ENCODE results near the gene SMARCA2. TPM values are rescaled to one million over a fixed set of nuclear protein-coding genes. Genes with fewer than 3 reads are reported as not detected.

Gene SMARCA2
- polyA plus RNA-seq, 1 donor from 2014 or later: 150 TPM

- no peak overlapping the region for H3K4me2 ChIP-seq (ENCODE audit: low read length)
- no peaks in the 10 kb centered on the region for H3K9me2 ChIP-seq (ENCODE audit: insufficient read depth, low read length)
- H3K79me2 ChIP-seq (replicated peaks; ENCODE audit: insufficient read depth, low read length): no peaks in the 10 kb centered on the region
- no peak overlapping the region for H3K27ac ChIP-seq (ENCODE audit: low read length)
- no peak overlapping the region for H3K4me3 ChIP-seq (ENCODE audit: low read length)
- no peak overlapping the region for H3K9ac ChIP-seq (ENCODE audit: low read length)
- H3F3A ChIP-seq (ENCODE audit: insufficient read depth, low read length, poor library complexity, severe bottlenecking): no peaks in the 10 kb centered on the region
- H4K20me1 ChIP-seq (ENCODE audit: insufficient read depth): no peaks in the 10 kb centered on the region
- H3K27me3 ChIP-seq (ENCODE audit: insufficient read depth, low read depth, low read length): no peaks in the 10 kb centered on the region
- TF ChIP-seq SMC3 (conservative IDR thresholded peaks at IDR 0.05; ENCODE audit: poor library complexity): no peak
- no peak for TF ChIP-seq EZH2 (IDR thresholded peaks at IDR 0.05; ENCODE audit: borderline replicate concordance, insufficient read depth, low read length, poor library complexity, severe bottlenecking)
- TF ChIP-seq REST (IDR thresholded peaks at IDR 0.05; ENCODE audit: borderline replicate concordance): no peak
- TF ChIP-seq EP300 (conservative IDR thresholded peaks at IDR 0.05; ENCODE audit: poor library complexity, severe bottlenecking): no peak
- TF ChIP-seq MXI1 (conservative IDR thresholded peaks at IDR 0.05; ENCODE audit: poor library complexity, severe bottlenecking): no peak
- no peak for TF ChIP-seq TAF1 (IDR thresholded peaks at IDR 0.05; ENCODE audit: low read depth)
- no peak for TF ChIP-seq RAD21 (conservative IDR thresholded peaks at IDR 0.05)
- no peak for TF ChIP-seq POLR2AphosphoS5 (IDR thresholded peaks at IDR 0.05)
- no peak for TF ChIP-seq CTCF (IDR thresholded peaks at IDR 0.05; ENCODE audit: poor library complexity, severe bottlenecking)
- H2AFZ ChIP-seq (ENCODE audit: low read depth, low read length): no peak overlapping the region
- H3K36me3 ChIP-seq (ENCODE audit: insufficient read depth, low read length): peaks cover 8% of the 10 kb centered on the region
- H3K9me3 ChIP-seq (ENCODE audit: low read length): no peaks in the 10 kb centered on the region
Measured at GRCh38 chr9:2029666-2030170, 14.6 kb downstream of the SMARCA2 start.

- H3K79me2 ChIP-seq (replicated peaks; ENCODE audit: insufficient read depth, low read length): no peaks in the 10 kb centered on the region
- H3K4me3 ChIP-seq (ENCODE audit: low read length): no peak overlapping the region
- H4K20me1 ChIP-seq (ENCODE audit: insufficient read depth): no peaks in the 10 kb centered on the region
- no peak overlapping the region for H3K9ac ChIP-seq (ENCODE audit: low read length)
- H3K36me3 ChIP-seq (ENCODE audit: insufficient read depth, low read length): peaks cover 8% of the 10 kb centered on the region
- H3K4me2 ChIP-seq (ENCODE audit: low read length): no peak overlapping the region
- no peaks in the 10 kb centered on the region for H3K9me2 ChIP-seq (ENCODE audit: insufficient read depth, low read length)
- H3F3A ChIP-seq (ENCODE audit: insufficient read depth, low read length, poor library complexity, severe bottlenecking): no peaks in the 10 kb centered on the region
- H3K9me3 ChIP-seq (ENCODE audit: low read length): no peaks in the 10 kb centered on the region
- no peak for TF ChIP-seq SMC3 (conservative IDR thresholded peaks at IDR 0.05; ENCODE audit: poor library complexity)
- no peak for TF ChIP-seq MXI1 (conservative IDR thresholded peaks at IDR 0.05; ENCODE audit: poor library complexity, severe bottlenecking)
- TF ChIP-seq TAF1 (IDR thresholded peaks at IDR 0.05; ENCODE audit: low read depth): no peak
- TF ChIP-seq POLR2AphosphoS5 (IDR thresholded peaks at IDR 0.05): no peak
- no peak for TF ChIP-seq EP300 (conservative IDR thresholded peaks at IDR 0.05; ENCODE audit: poor library complexity, severe bottlenecking)
- TF ChIP-seq CTCF (IDR thresholded peaks at IDR 0.05; ENCODE audit: poor library complexity, severe bottlenecking): no peak
- no peak for TF ChIP-seq RAD21 (conservative IDR thresholded peaks at IDR 0.05)
- no peak for TF ChIP-seq EZH2 (IDR thresholded peaks at IDR 0.05; ENCODE audit: borderline replicate concordance, insufficient read depth, low read length, poor library complexity, severe bottlenecking)
- H3K27ac ChIP-seq (ENCODE audit: low read length): no peak overlapping the region
- no peaks in the 10 kb centered on the region for H3K27me3 ChIP-seq (ENCODE audit: insufficient read depth, low read depth, low read length)
- H2AFZ ChIP-seq (ENCODE audit: low read depth, low read length): no peak overlapping the region
Measured at GRCh38 chr9:2032234-2032633, 17.1 kb downstream of the SMARCA2 start.
